Measurements from ENCODE around the gene TYW1.
"Not testable (repeated sequence)": the region's sequence is repeated elsewhere in the genome, so short reads cannot be mapped to it uniquely, and the experiment has no call there.

DNA sequence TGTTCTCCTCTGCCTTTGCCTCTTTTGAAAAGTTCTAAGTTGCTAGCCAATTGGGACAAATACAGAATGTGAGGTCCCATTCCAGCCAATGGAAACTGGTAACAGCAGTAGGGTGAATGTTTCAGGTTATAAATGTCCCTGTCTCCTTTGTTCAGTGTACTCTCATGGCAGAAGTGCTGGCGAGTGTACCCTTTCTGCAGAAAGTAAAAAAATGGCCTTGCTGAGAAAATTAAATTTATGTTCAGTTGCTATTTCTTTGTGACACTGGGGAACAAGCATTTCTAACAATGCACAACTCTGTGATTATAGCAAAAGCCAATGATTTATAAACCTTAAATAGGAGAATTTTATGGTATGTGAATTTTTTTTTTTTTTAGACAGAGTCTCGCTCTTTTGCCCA, 79.5 kb downstream of the TYW1 start:
- TF ChIP-seq, protein P1, sequence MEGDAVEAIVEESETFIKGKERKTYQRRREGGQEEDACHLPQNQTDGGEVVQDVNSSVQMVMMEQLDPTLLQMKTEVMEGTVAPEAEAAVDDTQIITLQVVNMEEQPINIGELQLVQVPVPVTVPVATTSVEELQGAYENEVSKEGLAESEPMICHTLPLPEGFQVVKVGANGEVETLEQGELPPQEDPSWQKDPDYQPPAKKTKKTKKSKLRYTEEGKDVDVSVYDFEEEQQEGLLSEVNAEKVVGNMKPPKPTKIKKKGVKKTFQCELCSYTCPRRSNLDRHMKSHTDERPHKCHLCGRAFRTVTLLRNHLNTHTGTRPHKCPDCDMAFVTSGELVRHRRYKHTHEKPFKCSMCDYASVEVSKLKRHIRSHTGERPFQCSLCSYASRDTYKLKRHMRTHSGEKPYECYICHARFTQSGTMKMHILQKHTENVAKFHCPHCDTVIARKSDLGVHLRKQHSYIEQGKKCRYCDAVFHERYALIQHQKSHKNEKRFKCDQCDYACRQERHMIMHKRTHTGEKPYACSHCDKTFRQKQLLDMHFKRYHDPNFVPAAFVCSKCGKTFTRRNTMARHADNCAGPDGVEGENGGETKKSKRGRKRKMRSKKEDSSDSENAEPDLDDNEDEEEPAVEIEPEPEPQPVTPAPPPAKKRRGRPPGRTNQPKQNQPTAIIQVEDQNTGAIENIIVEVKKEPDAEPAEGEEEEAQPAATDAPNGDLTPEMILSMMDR (IDR thresholded peaks at IDR 0.05) = not testable (repeated sequence)
- TF ChIP-seq POLR2A (IDR thresholded peaks at IDR 0.05) = not testable (repeated sequence)
